ENCODE measurements around the gene NCOA3.

NCOA3 gene

DNA sequence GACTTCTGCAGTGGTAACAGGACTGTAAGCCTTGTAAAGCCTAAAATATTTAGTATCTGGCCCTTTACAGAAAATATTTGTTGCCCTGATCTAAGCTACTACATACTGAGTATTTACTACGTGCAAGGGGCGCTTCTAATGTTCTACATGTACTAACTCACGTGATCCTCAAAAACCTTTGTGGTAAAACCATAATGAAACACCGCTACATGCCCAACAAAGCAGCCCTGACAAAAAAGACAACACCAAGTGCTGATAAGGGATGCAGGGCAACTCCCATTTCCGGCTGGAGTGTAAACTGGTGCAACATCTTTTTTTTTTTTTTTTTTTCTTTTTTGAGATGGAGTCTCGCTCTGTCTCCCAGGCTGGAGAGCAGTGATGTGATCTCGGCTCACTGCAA, 198.6 kb downstream of the NCOA3 start:
- Histone ChIP-seq H3K4me3 (ENCODE audit: low read length) (no peak overlapping the region), H3K4me1 (ENCODE audit: control insufficient read depth, insufficient read depth, low read length) (no peaks in the 10 kb centered on the region), H3K9me3 (ENCODE audit: control insufficient read depth, low read length) (no peaks in the 10 kb centered on the region), H3K27me3 (ENCODE audit: control insufficient read depth, insufficient read depth, low read length) (no peaks in the 10 kb centered on the region), H3K9ac (ENCODE audit: low read length) (no peak overlapping the region), H3K36me3 (ENCODE audit: control insufficient read depth, insufficient read depth, low read length) (no peaks in the 10 kb centered on the region)

GRCh38 chr20:47701612-47702011, 199.9 kb downstream of the NCOA3 start:
- H3K36me3 ChIP-seq (ENCODE audit: control insufficient read depth, insufficient read depth, low read length) = no peaks in the 10 kb centered on the region
- H3K4me1 ChIP-seq (ENCODE audit: control insufficient read depth, insufficient read depth, low read length) = no peaks in the 10 kb centered on the region
- H3K27me3 ChIP-seq (ENCODE audit: control insufficient read depth, insufficient read depth, low read length) = no peaks in the 10 kb centered on the region
- H3K9ac ChIP-seq (ENCODE audit: low read length) = no peak overlapping the region
- H3K9me3 ChIP-seq (ENCODE audit: control insufficient read depth, low read length) = no peaks in the 10 kb centered on the region
- no peak overlapping the region for H3K4me3 ChIP-seq (ENCODE audit: low read length)

DNA sequence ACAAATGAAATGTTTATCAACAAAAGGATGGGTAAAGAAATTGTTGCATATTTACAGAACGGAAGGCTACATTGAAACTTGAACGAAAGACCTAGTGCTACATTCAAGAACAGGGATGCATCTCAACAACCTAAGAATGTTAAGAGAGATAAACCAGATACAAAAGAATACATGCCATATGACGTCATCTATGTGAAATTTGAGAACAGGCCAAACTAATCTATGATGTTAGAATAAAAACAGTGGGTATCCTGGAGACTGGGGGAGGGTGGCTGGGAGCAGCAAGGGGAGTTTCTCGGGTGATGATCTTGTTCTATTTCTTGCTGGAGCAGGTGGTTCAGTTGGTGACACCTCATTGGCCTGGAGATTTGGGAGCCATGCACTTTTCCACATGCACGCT, 202.1 kb downstream of the NCOA3 start:
- no peak overlapping the region for H3K9ac ChIP-seq (ENCODE audit: low read length)
- no peak overlapping the region for H3K4me3 ChIP-seq (ENCODE audit: low read length)

DNA sequence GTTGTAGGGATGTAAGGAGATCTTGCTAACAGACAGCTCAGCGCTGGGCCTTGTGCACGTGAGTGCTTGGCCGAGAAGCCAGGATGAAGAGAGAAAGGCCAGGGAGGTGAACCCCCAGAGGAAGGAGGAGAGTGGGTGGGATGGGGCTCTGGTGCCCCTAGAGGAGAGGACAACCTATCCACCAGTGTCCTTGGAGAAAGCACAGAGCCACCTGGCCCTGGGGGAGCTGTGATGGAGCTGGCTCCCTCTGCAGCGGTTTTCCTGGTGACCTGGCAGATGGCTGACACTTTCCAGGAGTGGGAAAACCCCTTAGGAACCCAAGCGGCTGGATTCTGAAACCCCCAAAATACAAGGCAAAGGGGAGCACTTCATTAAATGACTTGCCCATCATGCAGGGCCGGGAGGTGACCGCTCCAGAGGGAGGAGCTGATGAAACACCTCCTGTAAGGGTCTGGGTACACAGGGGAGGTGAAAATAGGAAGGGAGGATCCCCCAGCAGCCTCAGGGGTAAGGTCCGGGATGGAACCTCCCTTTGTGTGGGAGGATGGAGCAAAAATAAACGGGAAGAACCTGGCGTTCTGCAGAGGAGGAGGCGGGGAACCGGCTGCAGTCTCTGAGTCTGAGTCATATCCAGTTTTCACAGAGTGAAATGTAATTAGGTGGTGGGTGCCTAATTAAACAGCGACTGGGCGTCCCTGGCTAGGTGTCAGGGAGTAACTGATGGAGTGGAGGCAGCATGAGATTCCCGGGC, 203.2 kb downstream of the NCOA3 start:
- H3K36me3 ChIP-seq (ENCODE audit: control insufficient read depth, insufficient read depth, low read length) = no peaks in the 10 kb centered on the region

More for the DNA sequence above, 202.1 kb downstream of the NCOA3 start:
- Histone ChIP-seq H3K36me3 (ENCODE audit: control insufficient read depth, insufficient read depth, low read length) (no peaks in the 10 kb centered on the region), H3K9me3 (ENCODE audit: control insufficient read depth, low read length) (no peaks in the 10 kb centered on the region), H3K27me3 (ENCODE audit: control insufficient read depth, insufficient read depth, low read length) (no peaks in the 10 kb centered on the region), H3K4me1 (ENCODE audit: control insufficient read depth, insufficient read depth, low read length) (no peaks in the 10 kb centered on the region)

GRCh38 chr20:47705497-47705856, 203.8 kb downstream of the NCOA3 start:
- Histone ChIP-seq H3K9ac (ENCODE audit: low read length) (no peak overlapping the region), H3K9me3 (ENCODE audit: control insufficient read depth, low read length) (no peaks in the 10 kb centered on the region), H3K4me1 (ENCODE audit: control insufficient read depth, insufficient read depth, low read length) (peaks cover 3% of the 10 kb centered on the region), H3K27me3 (ENCODE audit: control insufficient read depth, insufficient read depth, low read length) (no peaks in the 10 kb centered on the region), H3K4me3 (ENCODE audit: low read length) (no peak overlapping the region), H3K36me3 (ENCODE audit: control insufficient read depth, insufficient read depth, low read length) (no peaks in the 10 kb centered on the region)

More for the DNA sequence above, 203.2 kb downstream of the NCOA3 start:
- Histone ChIP-seq H3K27me3 (ENCODE audit: control insufficient read depth, insufficient read depth, low read length) (no peaks in the 10 kb centered on the region), H3K4me1 (ENCODE audit: control insufficient read depth, insufficient read depth, low read length) (no peaks in the 10 kb centered on the region), H3K9me3 (ENCODE audit: control insufficient read depth, low read length) (no peaks in the 10 kb centered on the region), H3K9ac (ENCODE audit: low read length) (no peak overlapping the region), H3K4me3 (ENCODE audit: low read length) (no peak overlapping the region)

DNA sequence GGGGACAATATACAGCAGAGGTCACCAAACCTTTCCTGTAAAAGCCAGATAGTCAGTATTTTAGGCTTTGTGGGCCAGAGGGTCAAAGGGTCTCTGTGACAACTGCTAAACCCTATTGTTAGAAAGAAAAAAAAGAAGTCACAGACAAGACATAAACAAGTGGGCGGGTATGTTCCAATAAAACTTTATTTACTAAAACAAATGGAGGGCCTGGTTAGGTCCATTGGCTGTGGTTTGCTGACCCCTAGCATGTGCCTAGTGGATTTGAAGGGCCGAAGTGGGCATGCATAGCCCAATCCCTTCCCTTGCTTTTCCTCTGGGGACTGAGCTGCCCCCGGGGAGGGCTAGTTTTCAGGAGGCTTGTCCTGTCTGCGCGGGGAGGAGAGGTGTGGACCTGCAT, 204.7 kb downstream of the NCOA3 start:
- Histone ChIP-seq H3K4me1 (ENCODE audit: control insufficient read depth, insufficient read depth, low read length) (peaks cover 11% of the 10 kb centered on the region), H3K27me3 (ENCODE audit: control insufficient read depth, insufficient read depth, low read length) (no peaks in the 10 kb centered on the region), H3K36me3 (ENCODE audit: control insufficient read depth, insufficient read depth, low read length) (no peaks in the 10 kb centered on the region), H3K4me3 (ENCODE audit: low read length) (no peak overlapping the region), H3K9ac (ENCODE audit: low read length) (no peak overlapping the region), H3K9me3 (ENCODE audit: control insufficient read depth, low read length) (no peaks in the 10 kb centered on the region)
